Endothelial cell of umbilical vein (primary cell): ENCODE data around the gene UGT1A5.

Experiments
- CTCF ChIP-seq, 2 donors: IDR thresholded peaks; 1 replicate in 1 of 2; 2 replicates in 1 of 2; pipeline ENCODE4 v1.5.1; 2011; ENCODE audit warnings: low read length in 2 of 2, mild to moderate bottlenecking in 2 of 2, moderate library complexity in 2 of 2, control low read depth in 1 of 2, inconsistent platforms in 1 of 2, low read depth in 1 of 2; ENCODE audit not compliant: insufficient read depth in 1 of 2; ENCODE audit errors: extremely low read depth in 1 of 2
- GATA2 ChIP-seq: IDR thresholded peaks from 2 replicates; pipeline ENCODE4 v1.7.0; 2011; ENCODE audit warnings: low read depth, mild to moderate bottlenecking, moderate library complexity, mixed read lengths, low read length; ENCODE audit not compliant: insufficient read length, insufficient read depth
- MAX ChIP-seq: IDR thresholded peaks from 2 replicates; pipeline ENCODE4 v1.6.1; 2011; ENCODE audit not compliant: insufficient read depth, insufficient read length
- POLR2A ChIP-seq: IDR thresholded peaks from 2 replicates; pipeline ENCODE4 v1.6.1; 2012; ENCODE audit warnings: low read depth, mild to moderate bottlenecking, control low read depth, low read length
- POLR2AphosphoS5 ChIP-seq: IDR thresholded peaks from 2 replicates; pipeline ENCODE4 v1.6.1; 2012; ENCODE audit warnings: low read depth, mild to moderate bottlenecking, control low read depth, low read length, moderate library complexity; ENCODE audit not compliant: insufficient read depth

GRCh38 chr2:233818639-233819621 is 106.2 kb downstream of the UGT1A5 start:
- TF ChIP-seq CTCF (IDR thresholded peaks at IDR 0.05; ENCODE audit: extremely low read depth in 1 of 2, insufficient read depth in 1 of 2, low read depth in 1 of 2, low read length in 2 of 2): no peak
- TF ChIP-seq MAX: no peak
- no peak for TF ChIP-seq GATA2
- no peak for TF ChIP-seq POLR2AphosphoS5
- no peak for TF ChIP-seq POLR2A
